ENCODE data around the gene POLR3A.
A peak's percentile ranks its signal among the peaks of the same experiment; 100 is the strongest.

POLR3A gene

DNA sequence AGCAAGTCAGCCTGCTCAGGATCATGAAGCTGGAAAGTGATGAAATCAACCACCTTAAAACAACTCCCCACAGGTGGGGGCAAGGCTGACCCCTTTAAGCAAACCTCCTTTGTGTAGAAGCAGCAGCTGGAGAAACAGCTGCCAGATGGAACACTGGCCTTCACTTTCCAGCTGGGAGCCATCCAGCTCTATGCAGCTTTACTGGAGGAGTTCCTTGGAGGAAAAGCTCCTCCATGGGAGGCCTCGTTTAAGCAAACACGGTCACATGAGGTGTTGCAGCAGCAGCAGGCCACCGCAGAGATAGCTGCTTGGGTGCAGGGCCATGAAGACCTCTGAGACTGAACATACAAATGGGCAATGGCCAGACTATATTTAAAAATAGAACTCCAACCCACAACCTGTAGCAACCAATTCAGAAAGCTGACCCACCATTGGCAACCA is 89.7 kb downstream of the POLR3A start:
- TF ChIP-seq, protein P1, sequence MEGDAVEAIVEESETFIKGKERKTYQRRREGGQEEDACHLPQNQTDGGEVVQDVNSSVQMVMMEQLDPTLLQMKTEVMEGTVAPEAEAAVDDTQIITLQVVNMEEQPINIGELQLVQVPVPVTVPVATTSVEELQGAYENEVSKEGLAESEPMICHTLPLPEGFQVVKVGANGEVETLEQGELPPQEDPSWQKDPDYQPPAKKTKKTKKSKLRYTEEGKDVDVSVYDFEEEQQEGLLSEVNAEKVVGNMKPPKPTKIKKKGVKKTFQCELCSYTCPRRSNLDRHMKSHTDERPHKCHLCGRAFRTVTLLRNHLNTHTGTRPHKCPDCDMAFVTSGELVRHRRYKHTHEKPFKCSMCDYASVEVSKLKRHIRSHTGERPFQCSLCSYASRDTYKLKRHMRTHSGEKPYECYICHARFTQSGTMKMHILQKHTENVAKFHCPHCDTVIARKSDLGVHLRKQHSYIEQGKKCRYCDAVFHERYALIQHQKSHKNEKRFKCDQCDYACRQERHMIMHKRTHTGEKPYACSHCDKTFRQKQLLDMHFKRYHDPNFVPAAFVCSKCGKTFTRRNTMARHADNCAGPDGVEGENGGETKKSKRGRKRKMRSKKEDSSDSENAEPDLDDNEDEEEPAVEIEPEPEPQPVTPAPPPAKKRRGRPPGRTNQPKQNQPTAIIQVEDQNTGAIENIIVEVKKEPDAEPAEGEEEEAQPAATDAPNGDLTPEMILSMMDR (IDR thresholded peaks at IDR 0.05; ENCODE audit: low read depth, low read length) = no peak
- peak; percentile 82 for DNase-seq (ENCODE audit: low read depth, low spot score)
- H3K4me3 ChIP-seq (ENCODE audit: low read depth, low read length) = no peak overlapping the region
- in situ Hi-C loops (cut with HindIII; ENCODE audit: low sequenced_read_pairs) = loop anchor here (10.0 kb wide), 1 partner anchor 45 kb away; no protein-coding TSS in a partner anchor

DNA sequence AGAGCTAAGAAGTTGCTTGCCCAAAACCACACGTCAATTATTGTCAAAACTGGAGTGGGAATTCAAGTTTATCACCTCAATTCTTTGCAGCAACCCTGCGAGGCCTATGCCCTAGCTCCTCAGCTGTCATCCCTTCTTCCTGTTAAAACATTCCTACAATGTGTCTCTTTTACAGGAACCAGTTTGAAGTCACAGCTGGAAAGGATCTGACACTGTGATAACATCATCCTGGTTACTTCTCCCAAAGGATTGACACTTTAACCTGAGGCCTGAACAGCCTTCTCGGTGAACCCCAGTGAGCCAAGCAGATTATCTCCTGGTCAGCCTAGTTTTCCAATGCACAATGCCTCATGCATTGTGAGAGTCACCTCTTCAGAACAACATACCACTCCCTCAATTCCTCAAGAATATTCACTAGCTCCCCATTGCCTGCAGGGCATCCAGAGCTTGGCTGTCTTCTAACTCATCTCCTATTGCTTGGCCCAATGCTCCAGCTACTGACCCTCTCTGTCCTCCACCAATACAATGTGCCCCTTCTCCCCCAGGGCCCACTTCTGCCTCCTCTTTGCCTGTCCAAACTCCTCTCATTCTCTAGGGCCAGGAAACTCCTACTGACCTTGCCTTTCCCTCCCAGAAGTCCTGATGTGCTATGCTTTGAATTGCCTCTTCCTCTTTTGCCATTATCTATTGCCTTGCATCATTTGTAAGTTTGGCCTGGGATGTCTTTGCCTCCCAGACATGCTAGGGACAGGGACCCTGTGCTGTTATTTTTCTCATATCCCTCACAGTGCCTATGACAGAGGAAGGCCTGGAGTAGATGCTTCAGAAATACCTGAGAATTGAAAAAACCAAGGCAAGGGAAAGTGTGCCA is 92.4 kb downstream of the POLR3A start:
- no peak for DNase-seq (ENCODE audit: low read depth, low spot score)
- H3K4me3 ChIP-seq (ENCODE audit: low read depth, low read length) = no peak overlapping the region
- TF ChIP-seq, protein P1 (IDR thresholded peaks at IDR 0.05; ENCODE audit: low read depth, low read length) = no peak
- in situ Hi-C loops (cut with HindIII; ENCODE audit: low sequenced_read_pairs) = no loop called here

GRCh38 chr10:77932016-77932715 is 97.1 kb downstream of the POLR3A start:
- no peak for DNase-seq (ENCODE audit: low read depth, low spot score)

GRCh38 chr10:77927402-77928246 is 101.7 kb downstream of the POLR3A start:
- H3K4me3 ChIP-seq (ENCODE audit: low read depth, low read length) = peak overlapping the region; percentile 69
- in situ Hi-C loops (cut with HindIII; ENCODE audit: low sequenced_read_pairs) = no loop called here
- TF ChIP-seq, protein P1 (IDR thresholded peaks at IDR 0.05; ENCODE audit: low read depth, low read length) = no peak
- no peak for DNase-seq (ENCODE audit: low read depth, low spot score)

More at GRCh38 chr10:77932016-77932715, 97.1 kb downstream of the POLR3A start:
- H3K4me3 ChIP-seq (ENCODE audit: low read depth, low read length) = no peak overlapping the region
- TF ChIP-seq, protein P1 (IDR thresholded peaks at IDR 0.05; ENCODE audit: low read depth, low read length) = no peak
- in situ Hi-C loops (cut with HindIII; ENCODE audit: low sequenced_read_pairs) = no loop called here

DNA sequence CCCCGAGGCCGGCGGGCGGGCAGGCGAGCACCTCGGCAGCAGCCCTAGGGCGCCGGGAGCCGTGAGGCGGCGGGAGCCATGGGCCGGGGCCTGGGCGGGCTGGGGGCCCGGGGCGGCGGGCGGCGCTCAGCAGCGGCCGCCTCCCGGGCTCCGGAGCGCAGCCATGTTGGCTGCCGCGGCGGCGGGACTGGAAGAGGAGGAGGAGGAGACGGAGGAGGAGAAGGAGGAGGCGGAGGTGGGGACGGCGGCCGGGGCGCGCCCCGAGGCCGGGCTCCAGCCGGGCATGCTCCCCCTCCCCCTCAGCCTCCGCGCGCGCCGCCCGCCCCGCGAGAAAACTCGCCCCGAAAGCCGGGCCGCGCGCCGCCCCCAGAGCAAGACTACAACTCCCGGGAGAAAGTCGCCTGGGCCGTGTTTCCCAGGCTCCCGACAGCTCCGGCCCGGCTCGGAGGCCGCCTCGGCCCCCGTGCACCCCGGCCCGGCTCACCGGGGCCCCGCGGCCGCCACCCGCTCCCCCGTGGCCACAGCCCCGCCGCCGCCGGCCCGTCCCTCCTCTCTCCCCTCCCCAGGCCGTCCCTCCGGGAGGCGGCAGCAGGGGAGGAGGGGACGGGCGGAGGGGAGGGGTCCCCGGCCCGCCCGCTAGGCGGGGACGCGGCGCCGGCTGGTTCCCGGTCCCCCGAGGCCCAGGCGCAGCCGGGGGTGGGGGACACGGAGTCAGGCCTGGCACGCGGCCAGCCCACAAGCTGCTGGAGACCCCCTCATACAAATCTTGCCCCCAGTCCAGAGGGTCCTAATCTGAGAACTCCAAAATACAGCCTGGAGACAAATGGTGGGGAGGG is 102.5 kb downstream of the POLR3A start, which contains the start of gene DLG5:
DLG5 (minus strand) TSS at position 190 of the 836 bp plus-strand sequence. CDS start 235 bp downstream, outside the sequence.
- peak within 1 kb of the TSS; percentile 69 for H3K4me3 ChIP-seq (ENCODE audit: low read depth, low read length)
- in situ Hi-C loops (cut with HindIII; ENCODE audit: low sequenced_read_pairs) = no loop called here
- TF ChIP-seq, protein P1 (IDR thresholded peaks at IDR 0.05; ENCODE audit: low read depth, low read length) = no peak
- peak; percentile 25 for DNase-seq (ENCODE audit: low read depth, low spot score)

Data from astrocyte of the spinal cord (primary cell).